IPS-NIHi7 (cell line): ENCODE data around the gene SPRR2E.
"Not testable (repeated sequence)": the region's sequence is repeated elsewhere in the genome, so short reads cannot be mapped to it uniquely, and the experiment has no call there.

Experiments used
- DNase-seq: peaks from one replicate; pipeline ENCODE4 v3.0.0; 2012; ENCODE audit warnings: mixed read lengths; ENCODE audit errors: extremely low spot score

Gene SPRR2E

GRCh38 chr1:153094426-153094825 is at the start of gene SPRR2E:
SPRR2E (minus strand) TSS chr1:153094526; CDS start chr1:153093751, 775 bp downstream.
- no peak for DNase-seq

GRCh38 chr1:153141377-153141776 is 47.1 kb upstream of the SPRR2E start:
- no peak for DNase-seq

DNA sequence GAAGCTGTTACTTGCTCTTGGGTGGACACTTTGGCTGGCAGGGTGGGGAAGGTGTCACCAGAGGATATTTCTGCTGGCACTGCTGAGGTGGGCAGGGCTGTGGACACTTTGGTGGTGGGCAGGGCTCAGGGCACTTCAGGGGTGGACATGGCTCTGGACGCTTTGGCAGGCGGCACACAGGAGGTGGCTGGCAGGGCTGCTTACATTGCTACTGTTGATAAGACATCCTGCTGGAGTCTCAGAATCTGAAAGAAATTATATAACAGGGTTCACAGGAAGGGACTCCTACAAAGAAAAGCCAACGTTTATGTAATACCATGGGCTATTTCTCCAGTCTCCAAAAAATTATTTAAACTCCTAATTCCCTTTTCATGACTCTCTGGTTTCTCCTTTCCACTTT is 46.2 kb upstream of the SPRR2E start:
- no peak for DNase-seq

- no peak for DNase-seq
These were observed 39.4 kb upstream of the SPRR2E start for GRCh38 chr1:153133743-153134142.

- no peak for DNase-seq
These were observed 38.9 kb upstream of the SPRR2E start for GRCh38 chr1:153133267-153133666.

GRCh38 chr1:153128688-153129087 is 34.4 kb upstream of the SPRR2E start:
- not testable (repeated sequence) for DNase-seq

- no peak for DNase-seq
These were observed 33.0 kb upstream of the SPRR2E start for GRCh38 chr1:153127296-153127695.

DNA sequence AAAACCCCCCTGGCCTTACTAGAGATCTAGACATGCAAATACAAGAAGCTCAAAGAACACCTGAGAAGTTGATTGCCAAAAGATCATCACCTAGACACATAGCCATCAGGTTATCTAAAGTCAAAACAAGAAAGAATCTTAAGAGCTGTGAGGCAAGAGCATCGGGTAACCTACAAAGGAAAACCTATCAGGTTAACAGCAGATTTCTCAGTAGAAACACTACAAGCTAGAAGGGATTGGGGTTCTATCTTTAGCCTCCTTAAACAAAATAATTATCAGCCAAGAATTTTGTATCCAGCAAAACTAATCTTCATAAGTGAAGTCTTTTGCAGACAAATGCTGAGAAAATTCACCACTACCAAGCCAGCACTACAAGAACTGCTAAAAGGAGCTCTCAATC is 31.2 kb upstream of the SPRR2E start:
- no peak for DNase-seq

- not testable (repeated sequence) for DNase-seq
These were observed 29.5 kb upstream of the SPRR2E start for GRCh38 chr1:153123793-153124192.

DNA sequence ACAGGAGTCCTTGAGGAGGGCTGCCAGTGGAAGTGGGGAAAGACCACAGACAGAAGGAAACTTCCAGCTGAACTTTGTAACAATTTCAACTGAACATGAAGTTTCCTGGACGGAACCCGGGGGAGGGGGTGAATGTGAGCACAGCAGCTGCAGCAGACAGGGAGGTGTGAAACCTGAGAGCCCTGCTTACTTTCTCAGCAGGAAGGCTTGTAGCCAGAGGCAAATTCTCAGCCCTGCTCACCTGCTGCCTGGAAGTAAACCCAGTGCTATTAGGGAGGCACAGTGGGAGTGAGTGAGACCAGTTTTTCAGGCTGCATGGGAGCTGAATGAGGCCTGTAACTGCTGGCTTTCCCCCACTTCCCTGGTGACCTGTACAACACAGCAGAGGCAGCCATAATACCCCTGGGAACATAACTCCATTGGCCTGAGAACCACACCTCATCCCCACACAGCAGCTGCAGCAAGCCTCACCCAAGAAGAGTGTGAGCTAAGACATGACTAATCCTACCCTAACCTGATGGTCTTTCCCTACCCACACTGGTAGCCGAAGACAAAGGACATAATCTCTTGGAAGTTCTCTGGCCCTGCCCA is 28.6 kb upstream of the SPRR2E start:
- DNase-seq, result peak; percentile 64

DNA sequence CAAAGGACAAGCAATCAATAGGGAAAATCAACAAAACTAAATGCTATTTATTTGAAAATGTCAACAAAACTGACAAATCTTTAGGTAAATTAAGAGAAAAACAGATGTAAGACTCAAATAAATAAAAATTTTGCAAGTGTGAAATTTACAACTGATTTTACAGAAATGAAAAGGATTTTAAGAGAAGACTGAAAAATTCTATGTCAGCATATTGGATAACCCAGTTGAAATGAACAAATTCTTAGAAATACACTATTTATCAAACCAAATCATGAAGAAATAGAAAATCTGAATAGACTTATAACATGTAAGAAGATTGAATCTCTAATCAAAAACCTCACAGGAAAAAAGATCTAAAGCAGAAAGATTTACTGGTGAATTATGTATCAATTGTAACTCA is 26.6 kb upstream of the SPRR2E start:
- no peak for DNase-seq

- DNase-seq, result no peak
These were observed 25.2 kb upstream of the SPRR2E start for GRCh38 chr1:153119491-153119971.

- DNase-seq, result not testable (repeated sequence)
These were observed 20.9 kb upstream of the SPRR2E start for GRCh38 chr1:153115264-153115663.

- no peak for DNase-seq
These were observed 19.1 kb upstream of the SPRR2E start, which contains the start of gene SPRR2F for GRCh38 chr1:153113416-153113815. SPRR2F (minus strand) TSS chr1:153113516; CDS start chr1:153112733, 783 bp downstream.

DNA sequence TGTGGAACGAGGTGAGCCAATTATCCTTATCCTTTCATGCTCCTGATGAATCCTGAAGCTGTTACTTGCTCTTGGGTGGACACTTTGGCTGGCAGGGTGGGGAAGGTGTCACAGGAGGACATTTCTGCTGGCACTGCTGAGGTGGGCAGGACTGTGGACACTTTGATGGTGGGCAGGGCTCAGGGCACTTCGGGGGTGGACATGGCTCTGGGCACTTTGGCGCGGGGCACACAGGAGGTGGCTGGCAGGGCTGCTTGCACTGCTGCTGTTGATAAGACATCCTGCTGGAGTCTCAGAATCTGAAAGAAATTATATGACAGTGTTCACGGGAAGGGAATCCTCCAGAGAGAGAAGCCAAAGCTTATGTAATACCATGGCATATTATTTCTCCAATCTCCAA is 18.1 kb upstream of the SPRR2E start:
- DNase-seq, result not testable (repeated sequence)

DNA sequence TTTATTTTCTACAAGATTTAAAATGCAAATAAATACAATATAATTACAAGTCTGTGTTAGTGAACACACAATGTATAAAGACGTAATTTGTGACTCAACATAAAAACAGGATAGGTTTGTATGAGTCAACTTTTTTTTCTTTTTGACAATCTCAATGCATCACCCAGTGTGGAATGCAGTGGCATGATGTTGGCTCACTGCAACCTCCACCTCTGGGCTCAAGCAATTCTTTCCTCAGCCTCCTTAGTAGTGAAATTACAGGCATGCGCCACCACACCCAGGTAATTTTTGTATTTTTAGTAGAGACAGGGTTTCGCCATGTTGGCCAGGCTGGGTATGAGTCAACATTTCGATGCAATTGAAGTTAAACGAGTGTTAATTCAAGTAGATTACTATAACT is 5.9 kb upstream of the SPRR2E start:
- DNase-seq, result no peak

- DNase-seq, result no peak
These were observed 5.2 kb upstream of the SPRR2E start for GRCh38 chr1:153099461-153100045.

GRCh38 chr1:153095764-153096163 is 1.4 kb upstream of the SPRR2E start:
- no peak for DNase-seq

DNA sequence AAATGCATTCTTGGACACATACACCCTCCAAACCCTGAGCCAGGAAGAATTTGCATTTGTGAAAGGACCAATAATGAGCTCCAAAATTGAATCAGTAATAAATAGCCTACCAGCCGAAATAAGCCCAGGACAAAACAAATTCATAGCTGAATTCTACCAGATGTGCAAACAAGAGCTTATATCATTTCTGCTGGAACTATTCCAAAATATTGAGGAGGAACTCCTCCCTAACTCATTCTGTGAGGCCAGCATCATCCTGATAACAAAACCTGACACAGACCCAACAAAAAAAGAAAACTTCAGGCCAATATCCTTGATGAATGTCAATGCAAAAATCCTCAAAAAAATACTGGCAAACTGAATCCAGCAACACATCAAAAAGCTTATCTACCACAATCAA is 6.7 kb downstream of the SPRR2E start:
- no peak for DNase-seq

GRCh38 chr1:153081736-153082135 is 12.6 kb downstream of the SPRR2E start:
- no peak for DNase-seq

- no peak for DNase-seq
These were observed 21.3 kb downstream of the SPRR2E start for GRCh38 chr1:153072806-153073726.

- no peak for DNase-seq
These were observed 22.8 kb downstream of the SPRR2E start, which contains the start of gene SPRR2B for GRCh38 chr1:153071511-153071910. SPRR2B (minus strand) TSS chr1:153071611; CDS start chr1:153070839, 772 bp downstream.
